BJ (cell line): ENCODE data around the gene ZC3H11A. TPM values are rescaled to one million over a fixed set of nuclear protein-coding genes. Genes with fewer than 3 reads are reported as not detected.
"Not testable (repeated sequence)": the region's sequence is repeated elsewhere in the genome, so short reads cannot be mapped to it uniquely, and the experiment has no call there.

Source experiments
- CTCF ChIA-PET: fragments of 350-600 bp; formaldehyde crosslinking; extraction: SDS; loops from one replicate; lab custom pipeline; 2021; ENCODE audit warnings: antibody characterized with exemption, inconsistent platforms; lab: Yijun Ruan, JAX
- POLR2A ChIA-PET: fragments of 300-600 bp; sonication (Branson Sonifier 250); formaldehyde crosslinking; extraction: SDS; loops from one replicate; lab custom pipeline; 2021; ENCODE audit warnings: antibody characterized with exemption; lab: Charles Lee
- DNase-seq: peaks from one replicate; pipeline ENCODE4 v3.0.0-alpha.2; 2011; ENCODE audit warnings: low read depth
- H3K27me3 ChIP-seq: 2 replicates; pipeline ENCODE4 v1.6.0; 2011; ENCODE audit warnings: low read length; ENCODE audit not compliant: control insufficient read depth, insufficient read depth
- H3K36me3 ChIP-seq: 2 replicates; pipeline ENCODE4 v1.5.1; 2011; ENCODE audit warnings: low read length; ENCODE audit not compliant: control insufficient read depth, insufficient read depth
- H3K4me3 ChIP-seq: 2 replicates; pipeline ENCODE4 v1.5.1; 2011; ENCODE audit warnings: low read depth, mild to moderate bottlenecking, control low read depth, low read length
- polyA plus RNA-seq: library from polyadenylated mRNA; depleted of rRNA; stranded (reverse); fragments of >200 nt; gene quantifications from 2 replicates; pipeline ENCODE4 v1.2.3, GENCODE V29; 2011
- TF ChIP-seq, protein P1 (sequence below): IDR thresholded peaks from 2 replicates; pipeline ENCODE4 v1.5.1; 2011; ENCODE audit warnings: low read depth, mild to moderate bottlenecking, control low read depth, inconsistent platforms, low read length, moderate library complexity; ENCODE audit not compliant: insufficient read depth

Gene ZC3H11A
- polyA plus RNA-seq, 1 experiment = 55.2 TPM

DNA sequence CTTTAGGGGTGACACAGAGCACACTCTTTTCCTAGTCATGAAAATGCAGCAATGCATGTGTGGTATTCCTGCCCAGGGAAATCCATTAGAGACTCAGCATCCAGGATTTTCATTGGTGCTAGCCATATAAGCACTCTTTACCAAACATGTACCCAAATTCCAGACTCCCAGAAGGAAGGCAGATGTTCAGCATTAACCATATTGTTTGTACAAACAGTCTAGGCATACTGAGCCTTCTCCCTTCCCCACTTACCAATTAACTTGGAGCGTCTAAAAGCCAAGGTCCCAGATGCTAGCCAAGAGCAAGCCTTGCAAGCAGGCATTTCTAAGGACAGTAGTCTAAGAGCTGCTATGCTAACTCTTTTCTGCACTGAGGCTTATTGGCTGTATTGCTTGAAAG lies 27.9 kb downstream of the ZC3H11A start:
- peak; percentile 32 for DNase-seq
- H3K36me3 ChIP-seq = peaks cover 16% of the 10 kb centered on the region
- ChIA-PET CTCF (no interaction called here), POLR2A (no interaction called here)
- TF ChIP-seq, protein P1, sequence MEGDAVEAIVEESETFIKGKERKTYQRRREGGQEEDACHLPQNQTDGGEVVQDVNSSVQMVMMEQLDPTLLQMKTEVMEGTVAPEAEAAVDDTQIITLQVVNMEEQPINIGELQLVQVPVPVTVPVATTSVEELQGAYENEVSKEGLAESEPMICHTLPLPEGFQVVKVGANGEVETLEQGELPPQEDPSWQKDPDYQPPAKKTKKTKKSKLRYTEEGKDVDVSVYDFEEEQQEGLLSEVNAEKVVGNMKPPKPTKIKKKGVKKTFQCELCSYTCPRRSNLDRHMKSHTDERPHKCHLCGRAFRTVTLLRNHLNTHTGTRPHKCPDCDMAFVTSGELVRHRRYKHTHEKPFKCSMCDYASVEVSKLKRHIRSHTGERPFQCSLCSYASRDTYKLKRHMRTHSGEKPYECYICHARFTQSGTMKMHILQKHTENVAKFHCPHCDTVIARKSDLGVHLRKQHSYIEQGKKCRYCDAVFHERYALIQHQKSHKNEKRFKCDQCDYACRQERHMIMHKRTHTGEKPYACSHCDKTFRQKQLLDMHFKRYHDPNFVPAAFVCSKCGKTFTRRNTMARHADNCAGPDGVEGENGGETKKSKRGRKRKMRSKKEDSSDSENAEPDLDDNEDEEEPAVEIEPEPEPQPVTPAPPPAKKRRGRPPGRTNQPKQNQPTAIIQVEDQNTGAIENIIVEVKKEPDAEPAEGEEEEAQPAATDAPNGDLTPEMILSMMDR = no peak
- H3K4me3 ChIP-seq = no peak overlapping the region
- H3K27me3 ChIP-seq = no peaks in the 10 kb centered on the region

DNA sequence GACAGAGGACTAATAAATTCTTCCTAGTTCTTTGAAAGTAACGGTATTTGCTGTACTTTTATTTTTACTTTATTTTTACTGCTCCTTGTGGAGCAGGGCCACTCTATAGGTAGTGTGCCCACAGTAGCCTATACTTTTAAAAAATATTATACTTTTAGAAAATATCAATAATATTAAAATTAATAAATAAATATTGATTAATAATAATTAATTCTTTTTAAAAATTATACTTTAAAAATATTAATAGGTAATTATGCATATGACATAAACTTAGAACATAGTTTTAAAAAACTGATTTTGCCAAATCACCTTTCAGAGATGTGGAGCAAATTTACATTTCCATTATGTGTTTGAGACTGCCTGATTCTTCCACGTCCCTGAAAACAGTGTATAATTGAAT lies 30.8 kb downstream of the ZC3H11A start:
- Histone ChIP-seq H3K4me3 (no peak overlapping the region), H3K36me3 (peaks cover 12% of the 10 kb centered on the region), H3K27me3 (no peaks in the 10 kb centered on the region)
- POLR2A ChIA-PET = no interaction called here
- DNase-seq = no peak
- CTCF ChIA-PET = no interaction called here
- TF ChIP-seq, protein P1 = no peak

DNA sequence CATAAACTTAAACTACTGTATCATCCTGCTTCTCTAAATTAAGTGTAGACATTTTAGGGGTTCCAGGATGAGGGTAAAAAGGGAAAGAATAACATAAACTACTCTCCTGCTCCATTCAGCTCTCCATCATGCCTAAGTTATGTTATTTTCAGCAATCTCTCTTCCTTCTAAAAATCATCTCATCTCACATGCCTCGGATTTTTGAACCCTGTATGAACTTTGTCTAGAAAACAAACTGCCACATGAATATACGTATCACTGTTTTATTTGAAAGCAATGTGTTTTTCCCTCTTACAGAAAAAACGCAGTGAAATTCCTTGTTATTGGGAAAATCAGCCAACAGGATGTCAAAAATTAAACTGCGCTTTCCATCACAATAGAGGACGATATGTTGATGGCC lies 32.6 kb downstream of the ZC3H11A start:
- POLR2A ChIA-PET = no interaction called here
- TF ChIP-seq, protein P1 = no peak
- Histone ChIP-seq H3K27me3 (no peaks in the 10 kb centered on the region), H3K4me3 (no peak overlapping the region), H3K36me3 (peaks cover 8% of the 10 kb centered on the region)
- CTCF ChIA-PET = interaction anchor here (1.2 kb wide), 1 partner anchor 10 kb away, joined by 3 read pairs; no protein-coding TSS in a partner anchor
- DNase-seq = no peak

DNA sequence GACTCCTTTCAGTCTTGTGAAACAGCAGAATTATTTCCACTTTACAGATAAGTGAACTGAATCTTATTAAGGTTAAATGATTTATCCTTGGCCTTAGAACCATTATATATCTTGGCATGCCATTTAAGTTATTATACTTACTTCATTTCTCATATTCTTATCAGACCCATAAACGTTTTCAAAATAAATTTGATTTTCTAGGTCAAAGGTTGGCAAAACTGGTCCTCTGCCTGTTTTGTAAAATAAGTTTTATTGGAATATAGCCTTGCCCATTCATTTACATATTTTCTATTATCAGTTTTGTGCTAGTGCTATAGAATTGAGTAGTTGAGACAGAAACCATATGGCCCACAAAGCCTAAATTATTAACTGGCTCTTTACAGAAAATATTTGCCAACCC lies 33.1 kb downstream of the ZC3H11A start:
- no peaks in the 10 kb centered on the region for H3K27me3 ChIP-seq
- TF ChIP-seq, protein P1 = no peak
- peaks cover 8% of the 10 kb centered on the region for H3K36me3 ChIP-seq
- CTCF ChIA-PET = no interaction called here
- H3K4me3 ChIP-seq = no peak overlapping the region
- POLR2A ChIA-PET = no interaction called here
- DNase-seq = no peak

DNA sequence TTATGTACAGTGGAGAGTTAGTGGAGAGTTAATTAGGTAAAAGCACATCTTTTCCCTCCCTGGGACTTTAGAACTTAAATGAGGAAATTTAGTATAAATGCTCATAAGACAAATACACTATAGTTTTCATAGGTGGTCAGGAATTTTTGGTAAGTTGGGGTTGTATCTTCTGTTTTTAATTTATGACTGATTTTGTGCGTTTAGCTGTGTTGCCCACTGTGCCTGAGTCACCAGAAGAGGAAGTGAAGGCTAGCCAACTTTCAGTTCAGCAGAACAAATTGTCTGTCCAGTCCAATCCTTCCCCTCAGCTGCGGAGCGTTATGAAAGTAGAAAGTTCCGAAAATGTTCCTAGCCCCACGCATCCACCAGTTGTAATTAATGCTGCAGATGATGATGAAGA lies 33.8 kb downstream of the ZC3H11A start:
- H3K4me3 ChIP-seq, DNase-seq, CTCF ChIA-PET, H3K36me3 ChIP-seq, H3K27me3 ChIP-seq, POLR2A ChIA-PET: not testable (repeated sequence)

DNA sequence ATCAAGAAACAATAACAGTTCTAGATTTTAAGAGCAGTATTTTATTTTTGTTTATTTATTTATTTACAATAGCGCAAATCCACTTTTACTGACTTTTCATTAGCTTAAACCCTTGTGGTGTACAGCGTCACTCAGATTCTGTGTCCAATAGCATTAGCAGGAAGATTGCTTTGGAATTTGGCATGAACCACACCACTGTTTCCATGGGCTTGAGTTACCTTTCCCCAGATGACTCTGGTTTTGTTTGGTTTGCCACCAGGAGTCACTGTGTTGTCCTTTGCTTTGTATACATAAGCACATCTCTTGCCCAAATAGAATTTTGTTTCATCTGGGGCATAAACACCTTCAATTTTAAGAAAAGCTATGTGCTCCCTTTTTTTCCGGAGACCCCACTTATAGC lies 40.1 kb downstream of the ZC3H11A start:
- DNase-seq = no peak
- Histone ChIP-seq H3K27me3 (no peaks in the 10 kb centered on the region), H3K4me3 (no peak overlapping the region), H3K36me3 (peaks cover 6% of the 10 kb centered on the region)
- ChIA-PET CTCF (interaction anchor here (0.6 to 1.3 kb wide), 6 partner anchors 11 to 294 kb away, joined by 3 to 4 read pairs (median 3); no protein-coding TSS in a partner anchor), POLR2A (interaction anchor here (0.6 kb wide), 1 partner anchor 22 kb away, joined by 3 read pairs; no protein-coding TSS in a partner anchor)
- TF ChIP-seq, protein P1 = no peak
